ENCODE measurements around the gene NPS.

DNA sequence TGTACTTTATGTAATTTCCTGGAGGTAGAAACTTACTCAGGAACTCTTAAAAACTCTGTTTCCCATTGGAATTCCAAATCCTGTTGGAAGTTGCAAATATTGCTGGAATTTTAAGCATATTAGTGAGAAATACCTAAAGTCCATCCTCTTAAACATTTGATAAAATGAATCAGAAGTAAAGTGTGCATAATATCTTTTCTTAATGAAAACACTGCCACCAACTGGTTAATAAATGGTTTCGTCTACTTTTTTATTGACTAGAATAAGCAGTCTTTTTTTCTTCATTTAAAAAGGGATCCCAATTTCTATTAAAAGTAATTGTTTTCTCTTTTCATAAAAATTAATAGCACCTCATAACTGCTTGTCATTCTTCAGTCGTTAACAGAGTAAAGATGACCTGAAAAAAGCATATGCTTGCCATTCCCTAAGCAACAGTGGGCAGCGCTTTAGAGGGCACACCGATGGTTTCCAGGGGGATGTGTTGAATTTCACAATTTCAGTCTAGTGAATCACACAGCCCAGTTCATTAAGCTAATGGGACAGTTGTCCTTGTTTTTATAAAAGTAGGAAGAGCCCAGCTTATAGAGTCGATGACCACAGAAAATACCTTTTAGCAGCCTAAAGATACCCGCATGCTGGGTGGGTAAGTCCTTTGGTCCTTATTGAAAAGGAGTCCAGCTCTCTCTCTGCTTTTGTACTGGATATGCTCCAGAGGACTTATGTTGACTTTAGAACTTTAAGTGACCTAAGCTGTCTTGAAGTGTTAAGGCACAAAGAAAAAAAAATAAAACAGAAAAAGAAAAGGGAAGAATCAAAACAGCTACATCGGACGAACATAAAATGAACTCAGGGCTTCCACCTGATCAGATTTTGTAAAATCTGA lies 28.5 kb downstream of the NPS start:
- TF ChIP-seq POLR2AphosphoS5 (IDR thresholded peaks at IDR 0.05; ENCODE audit: low read depth, low read length) (no peak), CTCF (IDR thresholded peaks at IDR 0.05) (peak; percentile 34; the same call in 1 of the 2 replicates), SIN3A (IDR thresholded peaks at IDR 0.05; ENCODE audit: borderline replicate concordance, insufficient read depth, low read depth, low read length) (no peak)
